ENCODE data around the gene CDC42BPB. TPM values are rescaled to one million over a fixed set of nuclear protein-coding genes. Genes with fewer than 3 reads are reported as not detected.

Gene CDC42BPB
- total RNA-seq (2021), result 97.3 and 103 TPM in 2 replicates
- long read RNA-seq, partial matches to known transcripts, result 6 of 9 reads
- long read RNA-seq, other reads (novel, unspliced or antisense), result 3 of 9 reads

- H4K91ac ChIP-seq (ENCODE audit: insufficient read length, low read depth, low read length), result no peak within 1 kb of the TSS
- no peak within 1 kb of the TSS for H3K18ac ChIP-seq (ENCODE audit: insufficient read length, low read depth, low read length)
- H3T11ph ChIP-seq (ENCODE audit: low read length), result no peak within 1 kb of the TSS
- H3K14ac ChIP-seq (ENCODE audit: insufficient read depth, low read length), result peak within 1 kb of the TSS; percentile 26
- no CpG with 5 or more reads among the region's 113 CpGs for WGBS (ENCODE audit: extremely low coverage, insufficient read length, low lambda C conversion rate)
- peaks cover 19% of the 10 kb centered on the region; the same call in 1 of the 2 replicates for H3K79me2 ChIP-seq (ENCODE audit: insufficient read depth, low read length)
- peak; percentile 91 for DNase-seq
- no peak within 1 kb of the TSS for H2BK20ac ChIP-seq (ENCODE audit: low read depth, low read length, poor library complexity, severe bottlenecking)
- no peaks in the 10 kb centered on the region for H3K27me3 ChIP-seq (ENCODE audit: insufficient read depth, low read length)
- H3K36me3 Mint-ChIP-seq (ENCODE audit: insufficient read depth in 1 of 3, low read depth in 3 of 3), result peaks cover 0 to 8% (median 4%) of the 10 kb centered on the region in 3 experiments; a peak in 4 of 7 replicates
- peak within 1 kb of the TSS; percentile 93 to 96 for H3K4me3 Mint-ChIP-seq
- H3K27ac Mint-ChIP-seq, result peak within 1 kb of the TSS; percentile 7 to 69 (median 44); a peak in 4 of 7 replicates
- peaks cover 22 to 33% of the 10 kb centered on the region in 2 experiments for H3K4me1 Mint-ChIP-seq
- no peak within 1 kb of the TSS for H2BK15ac ChIP-seq (ENCODE audit: low read depth, low read length)
- no peaks in the 10 kb centered on the region; a peak in 1 of 5 replicates for H3K9me3 Mint-ChIP-seq
- H2AFZ ChIP-seq (ENCODE audit: low read length), result no peak within 1 kb of the TSS
- no peaks in the 10 kb centered on the region for H4K20me1 ChIP-seq (ENCODE audit: control insufficient read depth, insufficient read depth, insufficient read length)
- H4K5ac ChIP-seq (ENCODE audit: insufficient read length, low read depth, low read length), result no peak within 1 kb of the TSS
- H2BK120ac ChIP-seq (ENCODE audit: low read depth, low read length, poor library complexity, severe bottlenecking), result no peak within 1 kb of the TSS
- no peak within 1 kb of the TSS for H3K4ac ChIP-seq (ENCODE audit: low read depth, low read length)
- no peaks in the 10 kb centered on the region; the same call in 1 of the 2 replicates for H3K4me1 ChIP-seq (ENCODE audit: insufficient read depth, low read length)
- no peak within 1 kb of the TSS for H4K8ac ChIP-seq (replicated peaks; ENCODE audit: insufficient read length, low read depth, low read length)
- H3K4me2 ChIP-seq (ENCODE audit: insufficient read depth, insufficient read length, low read length), result peak within 1 kb of the TSS; percentile 92
- no peaks in the 10 kb centered on the region for H3K9me3 ChIP-seq (ENCODE audit: control insufficient read depth, low read depth, low read length)
- H3K27me3 Mint-ChIP-seq (ENCODE audit: low read depth), result no peaks in the 10 kb centered on the region
- no peak within 1 kb of the TSS for H2BK12ac ChIP-seq (ENCODE audit: insufficient read length, low read depth, low read length)
- peak within 1 kb of the TSS; percentile 50 for H3K9ac ChIP-seq (ENCODE audit: extremely low read depth, insufficient read length, low read length)
- peaks cover 9% of the 10 kb centered on the region for H3K79me1 ChIP-seq (ENCODE audit: insufficient read depth, low read depth, low read length, poor library complexity, severe bottlenecking)
- no peak within 1 kb of the TSS for H2AK5ac ChIP-seq (ENCODE audit: insufficient read length, low read length)
- H2BK5ac ChIP-seq (ENCODE audit: insufficient read length, low read length), result no peak within 1 kb of the TSS
- no peak within 1 kb of the TSS for H3K56ac ChIP-seq (ENCODE audit: insufficient read length, low read depth, low read length)
- H3K23ac ChIP-seq (ENCODE audit: insufficient read length, low read depth, low read length), result no peak within 1 kb of the TSS
- no peak within 1 kb of the TSS for H3K27ac ChIP-seq (ENCODE audit: insufficient read length, low read depth, low read length)
- no peak for TF ChIP-seq CTCF (conservative IDR thresholded peaks at IDR 0.05)
- H3K23me2 ChIP-seq (ENCODE audit: insufficient read length, low read depth, low read length, poor library complexity, severe bottlenecking), result peaks cover 10% of the 10 kb centered on the region
These were observed at the start of gene CDC42BPB for GRCh38 chr14:103057372-103058163. TSS of gene CDC42BPB (minus strand) at chr14:103057549. CDS start at chr14:103057173, 376 bp downstream.

Measured in H9 (cell line).